Measurements from ENCODE around the gene POLR3C. TPM values are rescaled to one million over a fixed set of nuclear protein-coding genes. Genes with fewer than 3 reads are reported as not detected.
"Not testable (repeated sequence)": the region's sequence is repeated elsewhere in the genome, so short reads cannot be mapped to it uniquely, and the experiment has no call there.

Gene POLR3C
- total RNA-seq, 1 donor from 2014 or later = 38.4 TPM

DNA sequence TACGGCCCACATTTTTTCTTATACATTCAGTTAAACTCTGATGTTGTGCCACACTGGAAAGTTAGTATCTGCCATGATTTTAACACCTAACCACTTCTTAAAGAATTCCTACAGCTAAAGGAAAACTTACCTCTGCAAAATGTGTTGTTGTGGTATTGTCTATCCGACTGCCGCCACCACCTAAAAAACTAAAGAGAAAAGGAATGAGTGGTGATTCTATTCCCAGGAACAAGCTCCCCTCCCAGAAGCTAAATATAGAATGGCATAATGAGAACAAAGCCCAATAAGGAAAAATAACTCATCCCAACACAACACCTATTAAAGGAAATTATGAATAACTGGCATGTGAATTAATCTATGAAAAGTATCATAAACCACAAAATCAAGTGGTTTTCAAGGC, 39.6 kb upstream of the POLR3C start:
- no peaks in the 10 kb centered on the region for H3K27me3 Mint-ChIP-seq (ENCODE audit: low read depth)
- H3K36me3 Mint-ChIP-seq (ENCODE audit: low read depth) = no peaks in the 10 kb centered on the region
- DNase-seq (ENCODE audit: low read depth, low spot score) = no peak
- H3K27ac Mint-ChIP-seq (ENCODE audit: unreplicated experiment) = no peak overlapping the region
- no peak overlapping the region for H3K4me3 Mint-ChIP-seq
- H3K4me1 Mint-ChIP-seq = no peaks in the 10 kb centered on the region
- no peaks in the 10 kb centered on the region for H3K9me3 Mint-ChIP-seq
- TF ChIP-seq, protein P1, sequence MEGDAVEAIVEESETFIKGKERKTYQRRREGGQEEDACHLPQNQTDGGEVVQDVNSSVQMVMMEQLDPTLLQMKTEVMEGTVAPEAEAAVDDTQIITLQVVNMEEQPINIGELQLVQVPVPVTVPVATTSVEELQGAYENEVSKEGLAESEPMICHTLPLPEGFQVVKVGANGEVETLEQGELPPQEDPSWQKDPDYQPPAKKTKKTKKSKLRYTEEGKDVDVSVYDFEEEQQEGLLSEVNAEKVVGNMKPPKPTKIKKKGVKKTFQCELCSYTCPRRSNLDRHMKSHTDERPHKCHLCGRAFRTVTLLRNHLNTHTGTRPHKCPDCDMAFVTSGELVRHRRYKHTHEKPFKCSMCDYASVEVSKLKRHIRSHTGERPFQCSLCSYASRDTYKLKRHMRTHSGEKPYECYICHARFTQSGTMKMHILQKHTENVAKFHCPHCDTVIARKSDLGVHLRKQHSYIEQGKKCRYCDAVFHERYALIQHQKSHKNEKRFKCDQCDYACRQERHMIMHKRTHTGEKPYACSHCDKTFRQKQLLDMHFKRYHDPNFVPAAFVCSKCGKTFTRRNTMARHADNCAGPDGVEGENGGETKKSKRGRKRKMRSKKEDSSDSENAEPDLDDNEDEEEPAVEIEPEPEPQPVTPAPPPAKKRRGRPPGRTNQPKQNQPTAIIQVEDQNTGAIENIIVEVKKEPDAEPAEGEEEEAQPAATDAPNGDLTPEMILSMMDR (conservative IDR thresholded peaks at IDR 0.05) = no peak

DNA sequence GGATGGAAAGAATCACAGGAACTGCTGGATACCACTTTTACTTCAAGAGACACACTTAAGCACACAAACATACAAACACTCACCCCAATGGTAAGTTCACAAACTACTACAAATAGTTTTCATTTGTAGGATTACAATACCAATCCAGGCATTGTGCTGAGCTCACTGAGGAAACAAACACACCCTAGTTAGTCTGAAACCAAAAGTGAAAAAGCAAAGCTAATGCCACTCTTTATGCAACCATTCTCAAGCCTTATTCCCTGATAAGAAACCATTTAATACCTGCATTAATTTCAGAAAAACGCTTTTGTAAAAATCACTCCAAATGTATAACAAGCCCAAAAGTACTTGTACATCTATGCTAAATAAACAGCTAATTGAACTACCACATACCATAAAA, 38.5 kb upstream of the POLR3C start:
- no peak overlapping the region for H3K27ac Mint-ChIP-seq (ENCODE audit: unreplicated experiment)

DNA sequence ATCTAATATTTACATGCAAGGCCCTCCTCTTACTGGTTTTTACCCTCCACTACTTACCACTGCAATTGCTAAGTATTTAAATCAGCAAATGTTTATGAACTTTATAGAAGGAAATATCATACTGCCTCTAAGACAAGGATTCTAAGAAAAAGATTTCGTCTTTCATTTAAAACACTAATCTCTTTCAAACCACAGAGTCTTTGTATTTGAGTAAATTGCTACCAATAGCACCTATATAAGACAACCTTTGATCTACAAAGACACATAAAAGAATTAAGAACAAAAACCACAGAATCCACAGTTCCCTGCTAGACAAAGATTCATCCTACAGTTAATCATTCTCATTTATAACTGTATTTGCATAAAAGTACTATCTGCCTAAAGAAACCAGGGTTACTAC, 37.7 kb upstream of the POLR3C start:
- DNase-seq (ENCODE audit: low read depth, low spot score) = no peak
- Mint-ChIP-seq H3K27ac (ENCODE audit: unreplicated experiment) (no peak overlapping the region), H3K36me3 (ENCODE audit: low read depth) (no peaks in the 10 kb centered on the region), H3K27me3 (ENCODE audit: low read depth) (no peaks in the 10 kb centered on the region), H3K4me3 (no peak overlapping the region), H3K4me1 (no peaks in the 10 kb centered on the region), H3K9me3 (no peaks in the 10 kb centered on the region)
- TF ChIP-seq, protein P1 (conservative IDR thresholded peaks at IDR 0.05) = no peak

More for the DNA sequence above, 38.5 kb upstream of the POLR3C start:
- TF ChIP-seq, protein P1 (conservative IDR thresholded peaks at IDR 0.05) = no peak
- Mint-ChIP-seq H3K4me1 (no peaks in the 10 kb centered on the region), H3K36me3 (ENCODE audit: low read depth) (no peaks in the 10 kb centered on the region), H3K4me3 (no peak overlapping the region), H3K27me3 (ENCODE audit: low read depth) (no peaks in the 10 kb centered on the region), H3K9me3 (no peaks in the 10 kb centered on the region)
- no peak for DNase-seq (ENCODE audit: low read depth, low spot score)

DNA sequence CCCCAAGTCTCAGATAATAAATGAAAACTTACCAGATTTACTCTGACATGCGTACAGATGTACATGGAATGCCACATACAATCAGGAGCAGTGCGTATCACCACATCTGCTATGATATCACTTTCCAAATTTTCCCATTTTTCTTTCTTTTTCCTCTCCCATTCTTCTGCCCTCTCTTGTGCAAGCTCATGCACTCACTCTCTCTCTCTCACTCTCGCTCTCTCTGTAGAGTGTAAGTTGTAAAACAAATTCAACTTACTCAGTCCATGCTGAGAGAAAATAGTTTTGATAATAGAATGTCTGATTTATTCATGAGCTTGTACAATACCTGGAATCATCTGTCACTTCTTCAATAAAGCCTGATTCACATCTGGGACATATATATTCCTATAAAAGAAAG, 35.4 kb upstream of the POLR3C start:
- H3K9me3 Mint-ChIP-seq = no peaks in the 10 kb centered on the region
- H3K27me3 Mint-ChIP-seq (ENCODE audit: low read depth) = no peaks in the 10 kb centered on the region
- peaks cover 5% of the 10 kb centered on the region for H3K36me3 Mint-ChIP-seq (ENCODE audit: low read depth)
- no peak overlapping the region for H3K27ac Mint-ChIP-seq (ENCODE audit: unreplicated experiment)
- no peaks in the 10 kb centered on the region for H3K4me1 Mint-ChIP-seq
- no peak for DNase-seq (ENCODE audit: low read depth, low spot score)
- H3K4me3 Mint-ChIP-seq = no peak overlapping the region
- TF ChIP-seq, protein P1 (conservative IDR thresholded peaks at IDR 0.05) = no peak

DNA sequence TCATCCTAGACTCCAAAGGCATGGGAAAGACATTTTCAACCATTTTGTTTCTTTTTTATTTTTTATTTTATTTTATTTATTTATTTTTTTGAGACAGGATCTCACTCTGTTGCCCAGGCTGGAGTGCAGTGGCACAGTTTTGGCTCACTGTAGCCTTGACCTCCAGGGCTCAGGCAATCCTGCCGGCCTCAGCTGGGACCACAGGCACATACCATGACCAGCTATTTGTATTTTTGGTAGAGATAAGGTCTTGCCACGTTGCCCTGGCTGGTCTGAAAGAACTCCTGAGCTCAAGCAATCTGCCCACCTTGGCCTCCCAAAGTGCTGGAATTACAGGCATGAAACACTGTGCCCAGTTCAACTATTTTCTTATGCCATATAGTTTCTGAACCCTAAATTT, 32.1 kb upstream of the POLR3C start:
- H3K36me3 Mint-ChIP-seq (ENCODE audit: low read depth) = peaks cover 22% of the 10 kb centered on the region
- not testable (repeated sequence) for H3K4me3 Mint-ChIP-seq; DNase-seq (ENCODE audit: low read depth, low spot score); H3K27me3 Mint-ChIP-seq (ENCODE audit: low read depth); H3K9me3 Mint-ChIP-seq; H3K4me1 Mint-ChIP-seq; H3K27ac Mint-ChIP-seq (ENCODE audit: unreplicated experiment)

DNA sequence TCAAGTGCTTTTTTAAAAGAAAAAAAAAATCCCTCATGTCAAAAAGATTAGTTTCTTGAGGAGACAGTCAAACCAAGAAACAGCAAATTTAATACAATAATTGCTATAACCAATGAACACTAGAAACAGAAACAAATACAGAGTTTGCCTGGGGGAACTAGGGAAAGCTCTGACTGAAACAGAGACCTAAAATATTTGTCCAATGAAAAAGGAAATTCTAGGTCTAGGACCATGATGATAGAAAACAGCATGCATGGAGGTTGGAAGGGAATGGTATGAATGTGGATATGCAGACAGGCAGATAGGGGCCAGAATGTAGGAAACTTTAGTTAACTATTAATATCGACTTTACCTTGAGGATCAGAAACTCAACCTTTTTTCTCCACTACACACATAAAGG, 31.5 kb upstream of the POLR3C start:
- Mint-ChIP-seq H3K9me3 (peaks cover 11% of the 10 kb centered on the region), H3K27ac (ENCODE audit: unreplicated experiment) (no peak overlapping the region), H3K4me1 (no peaks in the 10 kb centered on the region), H3K4me3 (no peak overlapping the region), H3K27me3 (ENCODE audit: low read depth) (no peaks in the 10 kb centered on the region), H3K36me3 (ENCODE audit: low read depth) (peaks cover 26% of the 10 kb centered on the region)
- TF ChIP-seq, protein P1 (conservative IDR thresholded peaks at IDR 0.05) = no peak
- no peak for DNase-seq (ENCODE audit: low read depth, low spot score)

Data from neural crest cell (in vitro differentiated cells).